Natural killer cell (primary cell): ENCODE measurements around the gene KCNE4. TPM values are rescaled to one million over a fixed set of nuclear protein-coding genes. Genes with fewer than 3 reads are reported as not detected.

Experiments
- ATAC-seq, 3 donors: fragments of 150-1000 bp in 2 of 3; fragments of 200-7000 bp in 1 of 3; cut with Tn5 transposase; 1 replicate in 1 of 3; 2 replicates in 2 of 3; pipeline ENCODE4 v1.10.0; 2021; ENCODE audit warnings: mild to moderate bottlenecking in 2 of 3, moderate library complexity in 2 of 3
- DNase-seq, 2 donors: peaks; one replicate each; pipeline versions ENCODE4 v3.0.0 to v3.0.0-alpha.2; 2013 to 2021; ENCODE audit warnings: mixed read lengths in 1 of 2
- H3K27ac ChIP-seq: one replicate; pipeline ENCODE4 v1.5.1; 2013; ENCODE audit warnings: mild to moderate bottlenecking, low read length
- H3K27me3 ChIP-seq: one replicate; pipeline ENCODE4 v1.6.1; 2013; ENCODE audit warnings: low read length; ENCODE audit not compliant: control insufficient read depth, insufficient read depth
- H3K36me3 ChIP-seq: one replicate; pipeline ENCODE4 v1.6.1; 2013; ENCODE audit warnings: low read length; ENCODE audit not compliant: control insufficient read depth, insufficient read depth
- H3K4me1 ChIP-seq: one replicate; pipeline ENCODE4 v1.6.1; 2013; ENCODE audit warnings: low read length; ENCODE audit not compliant: control insufficient read depth, insufficient read depth
- H3K4me3 ChIP-seq: one replicate; pipeline ENCODE4 v1.5.1; 2013; ENCODE audit warnings: low read length
- H3K9me3 ChIP-seq: one replicate; pipeline ENCODE4 v1.6.1; 2013; ENCODE audit warnings: low read length; ENCODE audit not compliant: control insufficient read depth, insufficient read depth
- H3K27ac Mint-ChIP-seq, 2 donors: one replicate each; pipeline ENCODE4 v1.8.0; 2022; ENCODE audit warnings: mild to moderate bottlenecking in 2 of 2, mixed read lengths in 2 of 2, moderate library complexity in 1 of 2
- H3K27me3 Mint-ChIP-seq, 2 donors: one replicate each; pipeline ENCODE4 v1.8.0; 2022; ENCODE audit warnings: low read depth in 2 of 2, mixed read lengths in 2 of 2
- H3K36me3 Mint-ChIP-seq: one replicate; pipeline ENCODE4 v1.8.0; 2022; ENCODE audit warnings: mixed read lengths
- H3K4me1 Mint-ChIP-seq, 2 donors: one replicate each; pipeline ENCODE4 v1.8.0; 2022; ENCODE audit warnings: mixed read lengths in 2 of 2
- H3K4me3 Mint-ChIP-seq: one replicate; pipeline ENCODE4 v1.8.0; 2022; ENCODE audit warnings: mild to moderate bottlenecking, moderate library complexity, mixed read lengths
- H3K9me3 Mint-ChIP-seq, 2 donors: one replicate each; pipeline ENCODE4 v1.8.0; 2022; ENCODE audit warnings: mixed read lengths in 2 of 2
- CTCF ChIP-seq: fragments of 200-600 bp; IDR thresholded peaks from one replicate; pipeline ENCODE4 v1.8.0; 2022; ENCODE audit warnings: antibody characterized with exemption
- WGBS: methylation state at CpG from one replicate; pipeline ENCODE4 v1.1.7; 2013; ENCODE audit warnings: missing lambda C conversion rate; ENCODE audit not compliant: insufficient coverage; 5-methylcytosine and 5-hydroxymethylcytosine counted together
- intact Hi-C: fragments of 100-400 bp; cut with micrococcal nuclease; formaldehyde crosslinking; loops from one replicate; pipeline ENCODE4 v1.14.2; 2022
- total RNA-seq, 4 donors: library from RNA; stranded (reverse); fragments of 120-200 nt in 1 of 4; gene quantifications; one replicate each; pipeline versions ENCODE4 v1.2.3 to v1.2.4, GENCODE V29; 2013 to 2022

The KCNE4 gene
- total RNA-seq, 3 donors from 2014 or later (not counting 1 experiment from before 2014, with no cell fraction given), result not detected

GRCh38 chr2:223104336-223105132 is 52.5 kb downstream of the KCNE4 start:
- Mint-ChIP-seq H3K36me3 (no peaks in the 10 kb centered on the region), H3K4me3 (no peak overlapping the region), H3K9me3 (no peaks in the 10 kb centered on the region), H3K27me3 (no peaks in the 10 kb centered on the region), H3K4me1 (no peaks in the 10 kb centered on the region), H3K27ac (no peak overlapping the region)
- H3K4me1 ChIP-seq, result peaks cover 9% of the 10 kb centered on the region
- no peak for ATAC-seq
- TF ChIP-seq CTCF, result no peak
- no peaks in the 10 kb centered on the region for H3K27me3 ChIP-seq
- H3K4me3 ChIP-seq, result no peak overlapping the region
- DNase-seq, result no peak
- H3K27ac ChIP-seq, result no peak overlapping the region
- intact Hi-C loops, result no loop called here
- WGBS, result 79% methylated on average over 7 of the region's 8 CpGs
- H3K36me3 ChIP-seq, result no peaks in the 10 kb centered on the region
- H3K9me3 ChIP-seq, result no peaks in the 10 kb centered on the region

Other genes with a start within 250 kb of the KCNE4 start
- gene ACSL3, start 191.2 kb upstream of the KCNE4 start, total RNA-seq, result 10 to 100 TPM; 55.4 to 86.6 (median 66.7) TPM